NCI-H69 (cell line): Measurements from ENCODE around the gene SPPL3.
"Not testable (repeated sequence)": the region's sequence is repeated elsewhere in the genome, so short reads cannot be mapped to it uniquely, and the experiment has no call there.

ENCODE experiments used
- DNase-seq: peaks from one replicate; lab custom pipeline; 2025; lab: John Stamatoyannopoulos, UW

The SPPL3 gene

GRCh38 chr12:120904197-120904773 lies at the start of gene SPPL3:
SPPL3 (minus strand) TSS chr12:120904358; CDS start chr12:120903867, 491 bp downstream.
- DNase-seq, result peak; percentile 98

GRCh38 chr12:120950807-120951206 lies 46.6 kb upstream of the SPPL3 start:
- DNase-seq, result no peak

- DNase-seq, result not testable (repeated sequence)
Measured at GRCh38 chr12:120950260-120950799, 46.2 kb upstream of the SPPL3 start.

GRCh38 chr12:120945516-120945915 lies 41.4 kb upstream of the SPPL3 start:
- DNase-seq, result not testable (repeated sequence)

GRCh38 chr12:120944645-120945217 lies 40.6 kb upstream of the SPPL3 start:
- DNase-seq, result peak; percentile 52

- no peak for DNase-seq
Measured at GRCh38 chr12:120943482-120943881, 39.3 kb upstream of the SPPL3 start.

- DNase-seq, result no peak
Measured at GRCh38 chr12:120941846-120942405, 37.8 kb upstream of the SPPL3 start.

GRCh38 chr12:120941412-120941811 lies 37.3 kb upstream of the SPPL3 start:
- no peak for DNase-seq

GRCh38 chr12:120940799-120941198 lies 36.6 kb upstream of the SPPL3 start:
- no peak for DNase-seq

GRCh38 chr12:120940006-120940405 lies 35.8 kb upstream of the SPPL3 start:
- no peak for DNase-seq

GRCh38 chr12:120939523-120939922 lies 35.4 kb upstream of the SPPL3 start:
- no peak for DNase-seq

- DNase-seq, result no peak
Measured at GRCh38 chr12:120938496-120938895, 34.3 kb upstream of the SPPL3 start.

- DNase-seq, result no peak
Measured at GRCh38 chr12:120936197-120936596, 32.0 kb upstream of the SPPL3 start.

GRCh38 chr12:120933786-120934185 lies 29.6 kb upstream of the SPPL3 start:
- no peak for DNase-seq

GRCh38 chr12:120932956-120933526 lies 28.9 kb upstream of the SPPL3 start:
- DNase-seq, result no peak

- DNase-seq, result no peak
Measured at GRCh38 chr12:120932058-120932457, 27.9 kb upstream of the SPPL3 start.

- no peak for DNase-seq
Measured at GRCh38 chr12:120930032-120930431, 25.9 kb upstream of the SPPL3 start.

- no peak for DNase-seq
Measured at GRCh38 chr12:120928864-120929652, 24.9 kb upstream of the SPPL3 start.

GRCh38 chr12:120925740-120926563 lies 21.8 kb upstream of the SPPL3 start:
- DNase-seq, result peak; percentile 80

- no peak for DNase-seq
Measured at GRCh38 chr12:120922279-120922678, 18.1 kb upstream of the SPPL3 start.

GRCh38 chr12:120921637-120922036 lies 17.5 kb upstream of the SPPL3 start:
- no peak for DNase-seq
